K562 (cell line): ENCODE measurements around the gene MRPS18B. TPM values are rescaled to one million over a fixed set of nuclear protein-coding genes. Genes with fewer than 3 reads are reported as not detected.

Experiments
- ELF4 ChIP-seq: fragments of 450-650 bp; formaldehyde crosslinking; IDR thresholded peaks from 2 replicates; pipeline ENCODE4 v1.4.0; 2022; ENCODE audit warnings: missing genetic modification characterization
- HEY1 ChIP-seq: fragments of 250-450 bp; sonication (Bioruptor Pico); IDR thresholded peaks from 2 replicates; pipeline ENCODE4 v1.5.0; 2020; ENCODE audit warnings: mild to moderate bottlenecking, moderate library complexity, borderline replicate concordance
- HNRNPH1 ChIP-seq: fragments of 200-400 bp; formaldehyde crosslinking; optimal IDR thresholded peaks from 2 replicates; pipeline ENCODE3; 2017; ENCODE audit warnings: low read depth, mild to moderate bottlenecking, low read length, moderate library complexity
- POLR2AphosphoS2 ChIP-seq: IDR thresholded peaks from 2 replicates; pipeline ENCODE4 v1.6.1; 2012; ENCODE audit warnings: low read length, improper control_type of control experiment
- POLR2G ChIP-seq: fragments of 200-400 bp; formaldehyde crosslinking; IDR thresholded peaks from 2 replicates; pipeline ENCODE4 v1.6.1; 2017; ENCODE audit warnings: low read depth, mild to moderate bottlenecking, antibody characterized with exemption, low read length, moderate library complexity
- RBM25 ChIP-seq: fragments of 200-400 bp; formaldehyde crosslinking; IDR thresholded peaks from 2 replicates; pipeline ENCODE4 v1.6.1; 2018; ENCODE audit warnings: low read length, low read depth, moderate library complexity; ENCODE audit not compliant: severe bottlenecking
- SIRT6 ChIP-seq: IDR thresholded peaks from one replicate; pipeline ENCODE4 v1.6.1; 2012; ENCODE audit warnings: low read depth, mild to moderate bottlenecking, control low read depth, inconsistent platforms, low read length, moderate library complexity
- SMAD3 ChIP-seq: fragments of 450-650 bp; formaldehyde crosslinking; conservative IDR thresholded peaks from 2 replicates; pipeline ENCODE4 v1.4.0; 2020; ENCODE audit warnings: mild to moderate bottlenecking
- TEAD4 ChIP-seq, 2 experiments: sonication (generic) in 1 of 2; formaldehyde crosslinking in 1 of 2; IDR thresholded peaks; 2 replicates each; pipeline versions ENCODE4 v1.6.1 to v1.8.0; 2012 to 2022; ENCODE audit warnings: borderline replicate concordance in 1 of 2, inconsistent platforms in 1 of 2, low read length in 1 of 2, mild to moderate bottlenecking in 1 of 2, missing genetic modification reagents in 1 of 2
- ZBED1 ChIP-seq: IDR thresholded peaks from 2 replicates; pipeline ENCODE4 v1.6.1; 2014
- polyA plus RNA-seq, 8 experiments: library from polyadenylated mRNA; depleted of rRNA in 4 of 8; stranded (reverse) in 5 of 8; unstranded in 3 of 8; fragments of >200 nt; fragmentation: Nextera tagmentation in 2 of 8; fragmentation: Illumina TruSeq in 1 of 8; extraction: Ambion mirVana in 2 of 8; extraction: Trizol in 1 of 8; gene quantifications; 2 replicates each; pipeline versions ENCODE4 v1.2.1 to v1.2.3, GENCODE V29; 2011 to 2014; ENCODE audit warnings: inconsistent platforms in 1 of 8, missing spikeins in 1 of 8
- total RNA-seq, 7 experiments: library from RNA; depleted of rRNA in 6 of 7; stranded (reverse); fragments of >200 nt in 6 of 7; fragmentation: Illumina TruSeq in 2 of 7; extraction: Trizol in 2 of 7; gene quantifications; 2 replicates each; pipeline versions ENCODE4 v1.2.1 to v1.2.3, GENCODE V29; 2011 to 2021; ENCODE audit warnings: low replicate concordance in 1 of 7
- TF ChIP-seq, protein P1 (sequence below): fragments of 450-650 bp; IDR thresholded peaks from 2 replicates; pipeline ENCODE4 v1.6.1; 2016; ENCODE audit warnings: low read depth
- TF ChIP-seq, protein P2 (sequence below): IDR thresholded peaks from 2 replicates; pipeline ENCODE4 v1.6.1; 2012; ENCODE audit warnings: low read depth, low read length, improper control_type of control experiment, borderline replicate concordance

MRPS18B gene
- total and polyA plus RNA-seq, 9 of the 15 experiments (the other 6 are each of a cell fraction or from before 2014, with no cell fraction given) = 132 to 383 (median 178) TPM

- no peak for TF ChIP-seq ELF4
- no peak for TF ChIP-seq HEY1 (CRISPR knock-in tag)
- TF ChIP-seq SMAD3 (CRISPR knock-in tag) = 0 out of 2 replicates have a peak, but pooled peaks have one; percentile 16
- 0 out of 2 replicates have a peak, but pooled peaks have one; percentile 12 for TF ChIP-seq TEAD4 (IDR thresholded peaks at IDR 0.05; ENCODE audit: low read length)
- no peak for TF ChIP-seq TEAD4 (CRISPR knock-in tag; IDR thresholded peaks at IDR 0.05; ENCODE audit: borderline replicate concordance)
- TF ChIP-seq, protein P1, sequence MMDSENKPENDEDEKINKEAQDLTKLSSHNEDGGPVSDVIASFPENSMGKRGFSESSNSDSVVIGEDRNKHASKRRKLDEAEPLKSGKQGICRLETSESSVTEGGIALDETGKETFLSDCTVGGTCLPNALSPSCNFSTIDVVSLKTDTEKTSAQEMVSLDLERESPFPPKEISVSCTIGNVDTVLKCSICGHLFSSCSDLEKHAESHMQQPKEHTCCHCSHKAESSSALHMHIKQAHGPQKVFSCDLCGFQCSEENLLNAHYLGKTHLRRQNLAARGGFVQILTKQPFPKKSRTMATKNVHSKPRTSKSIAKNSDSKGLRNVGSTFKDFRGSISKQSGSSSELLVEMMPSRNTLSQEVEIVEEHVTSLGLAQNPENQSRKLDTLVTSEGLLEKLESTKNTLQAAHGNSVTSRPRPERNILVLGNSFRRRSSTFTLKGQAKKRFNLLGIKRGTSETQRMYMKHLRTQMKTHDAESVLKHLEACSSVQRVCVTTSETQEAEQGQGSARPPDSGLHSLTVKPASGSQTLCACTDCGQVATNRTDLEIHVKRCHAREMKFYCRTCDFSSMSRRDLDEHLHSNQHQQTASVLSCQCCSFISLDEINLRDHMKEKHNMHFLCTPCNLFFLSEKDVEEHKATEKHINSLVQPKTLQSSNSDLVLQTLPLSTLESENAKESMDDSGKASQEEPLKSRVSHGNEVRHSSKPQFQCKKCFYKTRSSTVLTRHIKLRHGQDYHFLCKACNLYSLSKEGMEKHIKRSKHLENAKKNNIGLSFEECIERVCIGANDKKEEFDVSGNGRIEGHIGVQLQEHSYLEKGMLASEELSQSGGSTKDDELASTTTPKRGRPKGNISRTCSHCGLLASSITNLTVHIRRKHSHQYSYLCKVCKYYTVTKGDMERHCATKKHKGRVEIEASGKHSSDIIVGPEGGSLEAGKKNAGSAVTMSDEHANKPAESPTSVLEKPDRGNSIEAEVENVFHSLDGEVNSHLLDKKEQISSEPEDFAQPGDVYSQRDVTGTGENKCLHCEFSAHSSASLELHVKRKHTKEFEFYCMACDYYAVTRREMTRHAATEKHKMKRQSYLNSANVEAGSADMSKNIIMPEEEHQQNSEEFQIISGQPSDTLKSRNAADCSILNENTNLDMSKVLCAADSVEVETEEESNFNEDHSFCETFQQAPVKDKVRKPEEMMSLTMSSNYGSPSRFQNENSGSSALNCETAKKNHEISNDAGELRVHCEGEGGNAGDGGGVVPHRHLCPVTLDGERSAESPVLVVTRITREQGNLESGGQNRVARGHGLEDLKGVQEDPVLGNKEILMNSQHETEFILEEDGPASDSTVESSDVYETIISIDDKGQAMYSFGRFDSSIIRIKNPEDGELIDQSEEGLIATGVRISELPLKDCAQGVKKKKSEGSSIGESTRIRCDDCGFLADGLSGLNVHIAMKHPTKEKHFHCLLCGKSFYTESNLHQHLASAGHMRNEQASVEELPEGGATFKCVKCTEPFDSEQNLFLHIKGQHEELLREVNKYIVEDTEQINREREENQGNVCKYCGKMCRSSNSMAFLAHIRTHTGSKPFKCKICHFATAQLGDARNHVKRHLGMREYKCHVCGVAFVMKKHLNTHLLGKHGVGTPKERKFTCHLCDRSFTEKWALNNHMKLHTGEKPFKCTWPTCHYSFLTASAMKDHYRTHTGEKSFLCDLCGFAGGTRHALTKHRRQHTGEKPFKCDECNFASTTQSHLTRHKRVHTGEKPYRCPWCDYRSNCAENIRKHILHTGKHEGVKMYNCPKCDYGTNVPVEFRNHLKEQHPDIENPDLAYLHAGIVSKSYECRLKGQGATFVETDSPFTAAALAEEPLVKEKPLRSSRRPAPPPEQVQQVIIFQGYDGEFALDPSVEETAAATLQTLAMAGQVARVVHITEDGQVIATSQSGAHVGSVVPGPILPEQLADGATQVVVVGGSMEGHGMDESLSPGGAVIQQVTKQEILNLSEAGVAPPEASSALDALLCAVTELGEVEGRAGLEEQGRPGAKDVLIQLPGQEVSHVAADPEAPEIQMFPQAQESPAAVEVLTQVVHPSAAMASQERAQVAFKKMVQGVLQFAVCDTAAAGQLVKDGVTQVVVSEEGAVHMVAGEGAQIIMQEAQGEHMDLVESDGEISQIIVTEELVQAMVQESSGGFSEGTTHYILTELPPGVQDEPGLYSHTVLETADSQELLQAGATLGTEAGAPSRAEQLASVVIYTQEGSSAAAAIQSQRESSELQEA = no peak
- TF ChIP-seq POLR2AphosphoS2 = peak; percentile 93
- TF ChIP-seq POLR2G = peak; percentile 61; the same call in 1 of the 2 replicates
- 0 out of 2 replicates have a peak, but pooled peaks have one; percentile 57 for TF ChIP-seq ZBED1
- TF ChIP-seq RBM25 = no peak
- peak; percentile 11 for TF ChIP-seq SIRT6
- no peak for TF ChIP-seq HNRNPH1
- TF ChIP-seq, protein P2, sequence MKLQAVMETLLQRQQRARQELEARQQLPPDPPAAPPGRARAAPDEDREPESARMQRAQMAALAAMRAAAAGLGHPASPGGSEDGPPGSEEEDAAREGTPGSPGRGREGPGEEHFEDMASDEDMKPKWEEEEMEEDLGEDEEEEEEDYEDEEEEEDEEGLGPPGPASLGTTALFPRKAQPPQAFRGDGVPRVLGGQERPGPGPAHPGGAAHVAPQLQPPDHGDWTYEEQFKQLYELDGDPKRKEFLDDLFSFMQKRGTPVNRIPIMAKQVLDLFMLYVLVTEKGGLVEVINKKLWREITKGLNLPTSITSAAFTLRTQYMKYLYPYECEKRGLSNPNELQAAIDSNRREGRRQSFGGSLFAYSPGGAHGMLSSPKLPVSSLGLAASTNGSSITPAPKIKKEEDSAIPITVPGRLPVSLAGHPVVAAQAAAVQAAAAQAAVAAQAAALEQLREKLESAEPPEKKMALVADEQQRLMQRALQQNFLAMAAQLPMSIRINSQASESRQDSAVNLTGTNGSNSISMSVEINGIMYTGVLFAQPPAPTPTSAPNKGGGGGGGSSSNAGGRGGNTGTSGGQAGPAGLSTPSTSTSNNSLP = no peak
Observed at GRCh38 chr6:30600451-30600961, 17.1 kb upstream of the MRPS18B start (continued).
